GM19193 (cell line): ENCODE measurements around the gene OSTM1.

ENCODE experiments used
- POLR2A ChIP-seq: IDR thresholded peaks from 4 replicates; pipeline ENCODE4 v1.6.1; 2011; ENCODE audit not compliant: insufficient read depth, insufficient read length; ENCODE audit errors: extremely low read depth

The OSTM1 gene

GRCh38 chr6:108005961-108006360 is 68.6 kb downstream of the OSTM1 start:
- TF ChIP-seq POLR2A, result no peak

GRCh38 chr6:108004861-108005260 is 69.7 kb downstream of the OSTM1 start:
- no peak for TF ChIP-seq POLR2A

GRCh38 chr6:108002365-108003221 is 71.9 kb downstream of the OSTM1 start:
- no peak for TF ChIP-seq POLR2A

GRCh38 chr6:108001696-108002231 is 72.8 kb downstream of the OSTM1 start:
- TF ChIP-seq POLR2A, result no peak

DNA sequence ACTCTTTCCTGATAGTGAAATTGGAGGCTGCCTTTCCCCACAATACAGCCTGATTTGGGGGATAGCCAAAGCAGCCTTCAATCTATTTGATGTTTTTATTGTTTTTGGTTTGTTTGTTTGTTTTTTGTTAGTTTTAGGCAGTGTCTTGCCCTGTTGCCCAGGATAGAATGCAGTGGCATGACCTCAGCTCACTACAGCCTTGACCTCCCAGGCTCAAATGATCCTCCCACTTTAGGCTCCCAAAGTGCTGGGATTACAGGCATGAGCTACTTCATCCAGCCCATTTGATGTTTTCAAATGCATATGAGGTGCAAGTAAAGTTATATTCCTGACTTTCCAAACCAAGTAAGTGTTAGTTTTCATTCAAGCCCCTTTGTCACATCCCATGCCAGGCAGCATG is 75.2 kb downstream of the OSTM1 start:
- TF ChIP-seq POLR2A, result no peak

DNA sequence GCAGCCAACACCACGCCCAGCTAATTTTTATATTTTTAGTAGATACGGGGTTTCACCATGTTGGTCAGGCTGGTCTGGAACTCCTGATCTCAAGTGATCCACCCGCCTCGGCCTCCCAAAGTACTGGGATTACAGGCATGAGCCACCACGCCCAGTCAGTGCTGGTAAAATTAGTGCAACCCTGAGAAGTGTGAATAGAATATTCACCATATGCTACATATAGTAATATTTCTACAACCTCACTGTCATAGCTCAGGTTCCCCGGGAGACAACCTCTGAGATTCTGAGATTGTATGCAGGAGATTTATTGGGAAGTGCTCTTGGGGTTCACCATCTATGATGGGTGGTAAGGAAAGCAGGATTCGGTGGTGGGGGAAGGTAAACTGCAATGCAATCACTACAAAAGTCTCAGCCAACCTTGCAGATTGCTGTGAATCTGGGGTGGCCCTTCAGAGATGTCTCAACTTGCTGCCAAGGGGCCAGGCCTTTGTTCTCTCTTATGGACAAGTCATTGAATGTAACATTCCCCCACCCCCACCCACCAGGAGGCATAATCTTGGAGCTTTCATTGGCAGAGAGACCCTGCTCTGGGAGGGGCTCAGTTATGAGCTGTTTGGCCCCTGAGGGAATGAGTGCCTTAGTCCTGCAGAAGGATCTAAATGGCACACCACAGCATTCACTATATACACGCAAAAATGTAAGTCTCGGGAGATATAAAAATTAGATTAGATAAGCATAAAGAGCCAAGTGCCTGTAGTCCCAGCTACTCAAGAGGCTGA is 82.6 kb downstream of the OSTM1 start:
- TF ChIP-seq POLR2A, result no peak
